Left cardiac atrium (tissue), 4 donors: ENCODE results near the gene TENT4A. TPM values are rescaled to one million over a fixed set of nuclear protein-coding genes. Genes with fewer than 3 reads are reported as not detected.
"Not testable (repeated sequence)": the region's sequence is repeated elsewhere in the genome, so short reads cannot be mapped to it uniquely, and the experiment has no call there.

Experiments
- ATAC-seq, 2 donors: fragments of 200-7000 bp; cut with Tn5 transposase; one replicate each; pipeline ENCODE4 v1.9.1; 2020; ENCODE audit warnings: mild to moderate bottlenecking in 2 of 2, moderate library complexity in 2 of 2
- DNase-seq: peaks from one replicate; pipeline ENCODE4 v3.0.0-alpha.2; 2020
- intact Hi-C, 2 donors: fragments of 100-400 bp; cut with DNase I; formaldehyde crosslinking; loops; one replicate each; pipeline versions ENCODE4 v1.14.1 to v1.15.1; 2022 to 2023
- long read RNA-seq: library from polyadenylated mRNA; unstranded; transcript quantifications from one replicate; pipeline ENCODE4 v2.0.0, GENCODE V29; 2021
- total RNA-seq, 2 donors: library from RNA; stranded (reverse); fragmentation: NEBNext Ultra II Directional; extraction: Animal tissue kit (Norgen Biotek cat#: 25700); gene quantifications; one replicate each; pipeline ENCODE4 v1.2.1, GENCODE V29; 2021
- donor health status: DM: no; HTN: yes; CAD: no.
- donor health status: DM: no; HTN: yes; CAD: no; lungs with severe emphysema.
- donor health status: DM: yes; HTN: yes; CAD: no.
- donor health status: Dilated cardiomyopathy.

The TENT4A gene
- total RNA-seq, result 10 to 100 TPM; 12.1 to 14.8 TPM
- long read RNA-seq, full-length matches to known transcripts, result 4 of 12 reads
- long read RNA-seq, partial matches to known transcripts, result 6 of 12 reads
- long read RNA-seq, other reads (novel, unspliced or antisense), result 2 of 12 reads

GRCh38 chr5:6713274-6714225 lies at the start of gene TENT4A:
Gene TENT4A, plus strand, starts transcription at chr5:6713432. Its CDS starts 552 bp downstream, at chr5:6713984.
- peak; percentile 67 for DNase-seq
- intact Hi-C loops, result loop anchor here in 1 of 2 donors (5.0 kb wide), 1 partner anchor 81 kb away; the partner anchor contains the start of genes NSUN2 and SRD5A1
- ATAC-seq, result no peak

GRCh38 chr5:6666762-6667161 lies 46.5 kb upstream of the TENT4A start:
- intact Hi-C loops, result no loop called here
- DNase-seq, result no peak
- ATAC-seq, result no peak

- ATAC-seq (no peak), DNase-seq (no peak)
- intact Hi-C loops, result no loop called here
These were observed 45.6 kb upstream of the TENT4A start for GRCh38 chr5:6667648-6668047.

GRCh38 chr5:6668717-6669116 lies 44.5 kb upstream of the TENT4A start:
- DNase-seq, intact Hi-C loops, ATAC-seq: not testable (repeated sequence)

GRCh38 chr5:6673031-6673430 lies 40.2 kb upstream of the TENT4A start:
- DNase-seq, result no peak
- intact Hi-C loops, result no loop called here
- ATAC-seq, result no peak

GRCh38 chr5:6673963-6674362 lies 39.3 kb upstream of the TENT4A start:
- intact Hi-C loops, result no loop called here
- DNase-seq (no peak), ATAC-seq (no peak)

- intact Hi-C loops, result no loop called here
- ATAC-seq, result no peak
- no peak for DNase-seq
These were observed 38.8 kb upstream of the TENT4A start for GRCh38 chr5:6674421-6674820.

GRCh38 chr5:6674886-6675285 lies 38.3 kb upstream of the TENT4A start:
- DNase-seq (no peak), ATAC-seq (no peak)
- intact Hi-C loops, result no loop called here

- intact Hi-C loops, result no loop called here
- no peak for ATAC-seq
These were observed 37.3 kb upstream of the TENT4A start for GRCh38 chr5:6675784-6676491.

GRCh38 chr5:6676702-6677101 lies 36.5 kb upstream of the TENT4A start:
- ATAC-seq (no peak), DNase-seq (no peak)
- intact Hi-C loops, result no loop called here

More at GRCh38 chr5:6675784-6676491, 37.3 kb upstream of the TENT4A start:
- no peak for DNase-seq

GRCh38 chr5:6678385-6678784 lies 34.8 kb upstream of the TENT4A start:
- intact Hi-C loops, result no loop called here
- no peak for ATAC-seq
- no peak for DNase-seq

- DNase-seq (no peak), ATAC-seq (no peak)
- intact Hi-C loops, result no loop called here
These were observed 32.3 kb upstream of the TENT4A start for GRCh38 chr5:6680922-6681321.

- intact Hi-C loops, result no loop called here
- ATAC-seq (no peak), DNase-seq (no peak)
These were observed 31.6 kb upstream of the TENT4A start for GRCh38 chr5:6681682-6682081.

GRCh38 chr5:6682239-6682638 lies 31.0 kb upstream of the TENT4A start:
- intact Hi-C loops, result no loop called here
- DNase-seq, result no peak
- no peak for ATAC-seq

GRCh38 chr5:6683241-6683640 lies 30.0 kb upstream of the TENT4A start:
- ATAC-seq, result no peak
- intact Hi-C loops, result no loop called here
- DNase-seq, result no peak

- no peak for DNase-seq
- no peak for ATAC-seq
- intact Hi-C loops, result no loop called here
These were observed 29.2 kb upstream of the TENT4A start for GRCh38 chr5:6684075-6684474.

- ATAC-seq, result peak in 1 of 2 donors; percentile 27
- intact Hi-C loops, result no loop called here
These were observed 26.7 kb upstream of the TENT4A start for GRCh38 chr5:6686501-6686900.

GRCh38 chr5:6686915-6687409 lies 26.3 kb upstream of the TENT4A start:
- intact Hi-C loops, result no loop called here
- DNase-seq (peak; percentile 34), ATAC-seq (peak; percentile 83 to 84)

More at GRCh38 chr5:6686501-6686900, 26.7 kb upstream of the TENT4A start:
- DNase-seq, result no peak

GRCh38 chr5:6687505-6687904 lies 25.7 kb upstream of the TENT4A start:
- intact Hi-C loops, result no loop called here
- ATAC-seq, result no peak
- DNase-seq, result no peak

- no peak for ATAC-seq
These were observed 20.3 kb upstream of the TENT4A start for GRCh38 chr5:6692906-6693305.

More at GRCh38 chr5:6692906-6693305, 20.3 kb upstream of the TENT4A start:
- intact Hi-C loops, result no loop called here
- DNase-seq, result no peak
